Neuron (in vitro differentiated cells): Measurements from ENCODE around the gene BMPR1A.
"Not testable (repeated sequence)": the region's sequence is repeated elsewhere in the genome, so short reads cannot be mapped to it uniquely, and the experiment has no call there.

Experiments
- H2AFZ ChIP-seq: one replicate; pipeline ENCODE4 v1.6.1; 2013; ENCODE audit warnings: low read depth, mild to moderate bottlenecking, inconsistent platforms, low read length, moderate library complexity
- H3K27me3 ChIP-seq: one replicate; pipeline ENCODE4 v1.6.1; 2013; ENCODE audit warnings: low read length; ENCODE audit not compliant: insufficient read depth
- H3K36me3 ChIP-seq: one replicate; pipeline ENCODE4 v1.6.1; 2013; ENCODE audit warnings: low read length; ENCODE audit not compliant: insufficient read depth
- H3K4me1 ChIP-seq: one replicate; pipeline ENCODE4 v1.6.1; 2013; ENCODE audit warnings: low read length; ENCODE audit not compliant: insufficient read depth
- H3K4me3 ChIP-seq: 2 replicates; pipeline ENCODE4 v1.5.1; 2013; ENCODE audit warnings: mild to moderate bottlenecking, low read length, moderate library complexity
- H3K9me3 ChIP-seq: one replicate; pipeline ENCODE4 v1.6.1; 2013; ENCODE audit warnings: low read length

Gene BMPR1A

DNA sequence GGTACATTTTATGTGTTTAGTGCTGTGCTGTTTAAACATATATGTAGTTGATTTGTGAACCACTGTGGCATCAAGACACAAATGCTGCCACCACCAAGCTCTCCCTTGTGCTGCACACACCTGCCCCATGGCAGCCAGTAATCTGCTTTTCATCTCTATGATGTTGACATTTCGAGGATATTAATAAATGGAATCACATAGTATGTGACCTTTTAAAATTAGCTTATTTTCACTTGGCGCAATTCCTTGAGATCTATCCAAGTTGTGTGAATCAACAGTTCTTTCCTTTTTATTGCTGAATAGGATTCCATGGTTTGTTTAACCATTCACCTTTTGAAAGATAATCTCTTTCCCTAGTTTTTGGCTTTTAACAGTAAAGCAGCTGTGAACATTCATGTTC, 73.1 kb downstream of the BMPR1A start:
- Histone ChIP-seq H3K4me3 (no peak overlapping the region), H2AFZ (no peak overlapping the region), H3K27me3 (no peaks in the 10 kb centered on the region), H3K9me3 (no peaks in the 10 kb centered on the region), H3K36me3 (no peaks in the 10 kb centered on the region), H3K4me1 (no peaks in the 10 kb centered on the region)

GRCh38 chr10:86830043-86830591, 73.7 kb downstream of the BMPR1A start:
- H3K9me3 ChIP-seq: no peaks in the 10 kb centered on the region
- no peaks in the 10 kb centered on the region for H3K36me3 ChIP-seq
- H2AFZ ChIP-seq: no peak overlapping the region
- no peaks in the 10 kb centered on the region for H3K27me3 ChIP-seq
- H3K4me3 ChIP-seq: no peak overlapping the region
- no peaks in the 10 kb centered on the region for H3K4me1 ChIP-seq

- Histone ChIP-seq H3K4me3 (no peak overlapping the region), H3K27me3 (no peaks in the 10 kb centered on the region), H3K36me3 (peaks cover under 1% of the 10 kb centered on the region), H3K9me3 (no peaks in the 10 kb centered on the region), H3K4me1 (peaks cover 6% of the 10 kb centered on the region), H2AFZ (no peak overlapping the region)
These were observed 77.5 kb downstream of the BMPR1A start for GRCh38 chr10:86833969-86834368.

- Histone ChIP-seq H2AFZ (no peak overlapping the region), H3K27me3 (no peaks in the 10 kb centered on the region), H3K4me1 (peaks cover 6% of the 10 kb centered on the region), H3K36me3 (peaks cover 16% of the 10 kb centered on the region), H3K4me3 (no peak overlapping the region), H3K9me3 (no peaks in the 10 kb centered on the region)
These were observed 79.6 kb downstream of the BMPR1A start for GRCh38 chr10:86836044-86836443.

- Histone ChIP-seq H3K36me3 (peaks cover 31% of the 10 kb centered on the region), H3K9me3 (no peaks in the 10 kb centered on the region), H2AFZ (no peak overlapping the region), H3K27me3 (no peaks in the 10 kb centered on the region), H3K4me3 (no peak overlapping the region), H3K4me1 (peaks cover 8% of the 10 kb centered on the region)
These were observed 81.2 kb downstream of the BMPR1A start for GRCh38 chr10:86837663-86838062.

- no peak overlapping the region for H2AFZ ChIP-seq
- H3K4me3 ChIP-seq: no peak overlapping the region
- peaks cover 8% of the 10 kb centered on the region for H3K4me1 ChIP-seq
- peaks cover 45% of the 10 kb centered on the region for H3K36me3 ChIP-seq
- H3K27me3 ChIP-seq: no peaks in the 10 kb centered on the region
- H3K9me3 ChIP-seq: no peaks in the 10 kb centered on the region
These were observed 84.1 kb downstream of the BMPR1A start for GRCh38 chr10:86840498-86840897.

DNA sequence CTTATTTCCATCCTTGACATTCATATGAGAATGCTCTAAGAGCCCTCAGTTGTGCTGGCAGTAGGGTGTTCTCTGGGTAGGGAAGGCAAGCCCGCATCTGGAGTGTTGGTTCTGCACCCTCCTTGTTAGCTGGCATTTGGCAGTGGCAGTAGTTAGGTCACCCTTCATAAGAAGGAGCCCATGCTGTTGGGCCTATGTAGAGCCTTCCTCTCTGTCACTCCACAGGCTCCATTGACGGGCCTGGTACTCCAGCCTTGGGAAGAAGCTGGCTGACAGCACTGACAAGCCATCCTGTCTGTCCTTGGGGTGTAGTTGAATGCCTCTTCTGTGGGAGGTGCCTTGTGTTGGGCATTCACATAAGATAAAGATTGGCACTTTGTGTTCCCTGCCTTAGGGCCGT, 89.7 kb downstream of the BMPR1A start:
- Histone ChIP-seq H2AFZ (no peak overlapping the region), H3K4me3 (no peak overlapping the region), H3K4me1 (peaks cover 2% of the 10 kb centered on the region), H3K36me3 (peaks cover 34% of the 10 kb centered on the region), H3K9me3 (no peaks in the 10 kb centered on the region), H3K27me3 (no peaks in the 10 kb centered on the region)

DNA sequence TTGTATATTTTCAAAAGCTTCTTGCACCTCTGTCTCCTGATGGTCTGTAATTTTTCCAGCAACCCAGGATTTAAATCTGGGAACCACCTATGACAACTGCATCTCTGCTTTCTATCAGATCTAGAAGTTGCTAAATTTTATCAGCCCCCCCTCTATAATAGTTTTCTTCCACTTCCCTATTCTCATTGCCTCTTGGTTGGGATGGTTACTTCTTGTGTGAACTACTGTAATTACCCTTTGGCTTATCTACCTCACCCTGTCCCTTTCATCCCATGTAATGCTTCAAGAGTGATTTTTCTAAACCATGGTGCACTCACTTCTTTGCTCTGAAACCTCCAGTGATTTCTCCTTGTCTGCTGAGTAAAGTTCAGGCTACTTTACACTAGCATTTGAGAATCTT, 92.3 kb downstream of the BMPR1A start:
- H3K36me3 ChIP-seq: peaks cover 19% of the 10 kb centered on the region
- no peak overlapping the region for H2AFZ ChIP-seq
- no peaks in the 10 kb centered on the region for H3K9me3 ChIP-seq
- no peaks in the 10 kb centered on the region for H3K27me3 ChIP-seq
- H3K4me3 ChIP-seq: no peak overlapping the region
- no peaks in the 10 kb centered on the region for H3K4me1 ChIP-seq

DNA sequence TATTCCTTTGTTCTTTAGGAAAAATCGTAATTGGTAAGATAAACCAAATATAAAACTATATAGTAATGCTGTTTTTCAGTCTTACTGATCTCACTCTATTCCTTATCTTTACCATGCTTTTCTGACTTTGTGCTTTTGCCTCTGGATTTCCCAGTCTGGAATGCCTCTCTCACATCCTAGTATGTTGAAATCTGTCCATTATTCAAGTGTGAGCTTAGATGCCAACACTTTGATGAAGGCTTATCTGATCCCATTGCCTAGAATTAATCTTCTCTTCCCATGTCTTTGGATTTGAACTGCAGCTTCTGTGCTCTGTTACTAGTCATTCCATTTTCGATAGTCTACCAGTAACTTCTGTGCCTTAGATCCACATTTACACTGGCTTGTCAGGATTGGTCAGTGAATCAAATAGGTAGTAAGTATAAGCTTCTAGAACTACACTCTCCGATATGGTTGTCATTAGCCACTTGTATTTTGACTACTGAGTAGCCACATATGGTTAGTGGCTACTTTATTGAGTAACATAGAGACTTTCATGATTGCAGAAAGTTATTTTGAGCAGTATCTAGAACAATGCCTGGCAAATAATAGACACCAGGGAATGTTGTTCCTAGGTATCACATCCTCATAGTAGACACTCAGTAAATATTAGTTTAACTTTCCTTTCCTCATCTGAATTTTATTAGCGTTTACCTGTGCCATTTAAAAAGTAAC, 92.9 kb downstream of the BMPR1A start:
- Histone ChIP-seq H2AFZ (no peak overlapping the region), H3K4me1 (no peaks in the 10 kb centered on the region), H3K9me3 (no peaks in the 10 kb centered on the region), H3K4me3 (no peak overlapping the region), H3K27me3 (no peaks in the 10 kb centered on the region), H3K36me3 (peaks cover 13% of the 10 kb centered on the region)

GRCh38 chr10:86850481-86850880, 94.1 kb downstream of the BMPR1A start:
- no peaks in the 10 kb centered on the region for H3K27me3 ChIP-seq
- H3K36me3 ChIP-seq: peaks cover 11% of the 10 kb centered on the region
- H3K9me3 ChIP-seq: no peaks in the 10 kb centered on the region
- H2AFZ ChIP-seq: no peak overlapping the region
- no peak overlapping the region for H3K4me3 ChIP-seq
- no peaks in the 10 kb centered on the region for H3K4me1 ChIP-seq

GRCh38 chr10:86851328-86852207, 95.1 kb downstream of the BMPR1A start:
- no peaks in the 10 kb centered on the region for H3K27me3 ChIP-seq
- H2AFZ ChIP-seq: no peak overlapping the region
- H3K9me3 ChIP-seq: no peaks in the 10 kb centered on the region
- no peak overlapping the region for H3K4me3 ChIP-seq
- H3K36me3 ChIP-seq: peaks cover 15% of the 10 kb centered on the region
- H3K4me1 ChIP-seq: no peaks in the 10 kb centered on the region

- not testable (repeated sequence) for H3K27me3 ChIP-seq, H3K4me1 ChIP-seq, H3K4me3 ChIP-seq, H3K9me3 ChIP-seq, H2AFZ ChIP-seq
- peaks cover 17% of the 10 kb centered on the region for H3K36me3 ChIP-seq
These were observed 97.2 kb downstream of the BMPR1A start for GRCh38 chr10:86853582-86853981.

GRCh38 chr10:86855513-86855912, 99.1 kb downstream of the BMPR1A start:
- peaks cover 4% of the 10 kb centered on the region for H3K4me1 ChIP-seq
- no peak overlapping the region for H2AFZ ChIP-seq
- H3K9me3 ChIP-seq: no peaks in the 10 kb centered on the region
- H3K36me3 ChIP-seq: peaks cover 19% of the 10 kb centered on the region
- no peaks in the 10 kb centered on the region for H3K27me3 ChIP-seq
- no peak overlapping the region for H3K4me3 ChIP-seq
